Endothelial cell of umbilical vein (primary cell): Measurements from ENCODE around the gene RAPGEF4. TPM values are rescaled to one million over a fixed set of nuclear protein-coding genes. Genes with fewer than 3 reads are reported as not detected.

ENCODE experiments used
- BruUV-seq: library from RNA; stranded (reverse); fragments of 400-500 nt; replicated peaks from 2 replicates; lab custom pipeline; 2021; lab: Mats Ljungman, UMichigan
- CTCF ChIA-PET: fragments of 300-600, 350-600 bp; sonication (Branson Sonifier 250); formaldehyde crosslinking; loops from one replicate; lab custom pipeline; 2021; ENCODE audit warnings: antibody characterized with exemption, inconsistent platforms; lab: Charles Lee
- POLR2A ChIA-PET: fragments of 300-600, 350-600 bp; sonication (Branson Sonifier 250); formaldehyde crosslinking; loops from one replicate; lab custom pipeline; 2021; ENCODE audit warnings: antibody characterized with exemption, inconsistent platforms; lab: Charles Lee
- DNase-seq: peaks from one replicate; pipeline ENCODE4 v3.0.0-alpha.2; 2011; ENCODE audit warnings: low read depth, low spot score
- FAIRE-seq: peaks from 2 replicates; lab custom pipeline; 2011; peaks lifted over from hg19 to GRCh38; lab: Jason Lieb, UNC
- H2AFZ ChIP-seq: 2 replicates; pipeline ENCODE4 v1.6.0; 2012; ENCODE audit warnings: low read depth, low read length, control low read depth, inconsistent platforms
- H3K27ac ChIP-seq: 2 replicates; pipeline ENCODE4 v1.5.1; 2011; ENCODE audit warnings: low read depth, mild to moderate bottlenecking, control low read depth, low read length, moderate library complexity; ENCODE audit not compliant: insufficient read depth
- H3K27me3 ChIP-seq, 2 experiments: 2 replicates each; pipeline versions ENCODE4 v1.6.0 to v1.6.1; 2011; ENCODE audit warnings: low read length in 2 of 2, mixed read lengths in 1 of 2; ENCODE audit not compliant: control insufficient read depth in 2 of 2, insufficient read depth in 2 of 2
- H3K36me3 ChIP-seq, 2 experiments: 2 replicates in 1 of 2; 3 replicates in 1 of 2; pipeline ENCODE4 v1.5.1; 2011; ENCODE audit warnings: low read length in 2 of 2, mild to moderate bottlenecking in 1 of 2, moderate library complexity in 1 of 2; ENCODE audit not compliant: control insufficient read depth in 2 of 2, insufficient read depth in 2 of 2; ENCODE audit errors: extremely low read depth in 1 of 2
- H3K4me1 ChIP-seq: 3 replicates; pipeline ENCODE4 v1.5.1; 2011; ENCODE audit warnings: mild to moderate bottlenecking, low read length; ENCODE audit not compliant: control insufficient read depth, insufficient read depth; ENCODE audit errors: extremely low read depth
- H3K4me2 ChIP-seq: 2 replicates; pipeline ENCODE4 v1.6.1; 2011; ENCODE audit warnings: low read length, control low read depth, mixed read lengths; ENCODE audit not compliant: insufficient read depth
- H3K4me3 ChIP-seq, 3 experiments: fragments of 200-600 bp in 1 of 3; sonication (generic), shearing (Covaris generic) in 1 of 3; replicated peaks in 1 of 3; 2 replicates each; pipeline ENCODE4 v1.5.1; 2011 to 2016; ENCODE audit warnings: control low read depth in 3 of 3, low read length in 3 of 3, mild to moderate bottlenecking in 2 of 3, inconsistent platforms in 1 of 3, low read depth in 1 of 3, moderate library complexity in 1 of 3; ENCODE audit not compliant: insufficient read depth in 1 of 3
- H3K79me2 ChIP-seq: 2 replicates; pipeline ENCODE4 v1.6.0; 2012; ENCODE audit warnings: low read length, inconsistent platforms; ENCODE audit not compliant: control insufficient read depth, insufficient read depth
- H3K9ac ChIP-seq: replicated peaks from 2 replicates; pipeline ENCODE3; 2011; ENCODE audit warnings: low read length, control low read depth; ENCODE audit not compliant: insufficient read depth; ENCODE audit errors: extremely low read depth
- H3K9me1 ChIP-seq: replicated peaks from 3 replicates; pipeline ENCODE4 v1.6.0; 2011; ENCODE audit warnings: mild to moderate bottlenecking, low read length; ENCODE audit not compliant: control insufficient read depth, insufficient read depth; ENCODE audit errors: extremely low read depth
- H3K9me3 ChIP-seq: replicated peaks from 2 replicates; pipeline ENCODE4 v1.5.1; 2012; ENCODE audit warnings: low read length, inconsistent platforms; ENCODE audit not compliant: control insufficient read depth, insufficient read depth
- H4K20me1 ChIP-seq: replicated peaks from 2 replicates; pipeline ENCODE3; 2011; ENCODE audit warnings: mild to moderate bottlenecking, low read length; ENCODE audit not compliant: control insufficient read depth, insufficient read depth; ENCODE audit errors: extremely low read depth
- EZH2 ChIP-seq: IDR thresholded peaks from 2 replicates; pipeline ENCODE4 v1.6.1; 2012; ENCODE audit warnings: borderline replicate concordance, low read depth, mild to moderate bottlenecking, moderate library complexity, low read length, inconsistent platforms; ENCODE audit not compliant: severe bottlenecking
- FOS ChIP-seq: IDR thresholded peaks from 2 replicates; pipeline ENCODE4 v1.6.1; 2011; ENCODE audit warnings: mild to moderate bottlenecking, low read length, moderate library complexity, borderline replicate concordance; ENCODE audit not compliant: insufficient read depth
- GATA2 ChIP-seq: IDR thresholded peaks from 2 replicates; pipeline ENCODE4 v1.7.0; 2011; ENCODE audit warnings: low read depth, mild to moderate bottlenecking, moderate library complexity, mixed read lengths, low read length; ENCODE audit not compliant: insufficient read length, insufficient read depth
- JUN ChIP-seq: IDR thresholded peaks from 2 replicates; pipeline ENCODE4 v1.6.1; 2011; ENCODE audit warnings: borderline replicate concordance, low read depth; ENCODE audit not compliant: insufficient read length, insufficient read depth
- MAX ChIP-seq: IDR thresholded peaks from 2 replicates; pipeline ENCODE4 v1.6.1; 2011; ENCODE audit not compliant: insufficient read depth, insufficient read length
- MYC ChIP-seq: IDR thresholded peaks from one replicate; pipeline ENCODE4 v1.6.1; 2011; ENCODE audit warnings: mild to moderate bottlenecking, low read depth, low read length
- POLR2A ChIP-seq: IDR thresholded peaks from 2 replicates; pipeline ENCODE4 v1.6.1; 2012; ENCODE audit warnings: low read depth, mild to moderate bottlenecking, control low read depth, low read length
- POLR2AphosphoS5 ChIP-seq: IDR thresholded peaks from 2 replicates; pipeline ENCODE4 v1.6.1; 2012; ENCODE audit warnings: low read depth, mild to moderate bottlenecking, control low read depth, low read length, moderate library complexity; ENCODE audit not compliant: insufficient read depth
- dilution Hi-C: fragments of 300-500 bp; cut with MboI; formaldehyde crosslinking; loops from one replicate; pipeline ENCODE4 v1.15.0; 2019; ENCODE audit warnings: low sequenced_read_pairs; ENCODE audit not compliant: extremely low pct_ligation_motif_present
- intact Hi-C: fragments of 100-400 bp; cut with micrococcal nuclease; formaldehyde crosslinking; loops from one replicate; pipeline ENCODE4 v1.10.0; 2022
- polyA plus RNA-seq, 4 experiments: library from polyadenylated mRNA; depleted of rRNA in 3 of 4; stranded (reverse) in 3 of 4; unstranded in 1 of 4; fragments of >200 nt; gene quantifications; 2 replicates each; pipeline versions ENCODE4 v1.2.1 to v1.2.3, GENCODE V29; 2011 to 2012; ENCODE audit warnings: missing spikeins in 1 of 4
- total RNA-seq: library from RNA; stranded (reverse); gene quantifications from 2 replicates; pipeline ENCODE4 v1.2.3, GENCODE V29; 2021
- TF ChIP-seq, protein P1 (sequence below), 2 donors: IDR thresholded peaks; 1 replicate in 1 of 2; 2 replicates in 1 of 2; pipeline ENCODE4 v1.5.1; 2011; ENCODE audit warnings: low read length in 2 of 2, mild to moderate bottlenecking in 2 of 2, moderate library complexity in 2 of 2, control low read depth in 1 of 2, inconsistent platforms in 1 of 2, low read depth in 1 of 2; ENCODE audit not compliant: insufficient read depth in 1 of 2; ENCODE audit errors: extremely low read depth in 1 of 2

Gene RAPGEF4
- total and polyA plus RNA-seq, 2 donors (not counting 3 experiments of a cell fraction or from before 2014, with no cell fraction given) = 7.2 to 9.2 TPM

DNA sequence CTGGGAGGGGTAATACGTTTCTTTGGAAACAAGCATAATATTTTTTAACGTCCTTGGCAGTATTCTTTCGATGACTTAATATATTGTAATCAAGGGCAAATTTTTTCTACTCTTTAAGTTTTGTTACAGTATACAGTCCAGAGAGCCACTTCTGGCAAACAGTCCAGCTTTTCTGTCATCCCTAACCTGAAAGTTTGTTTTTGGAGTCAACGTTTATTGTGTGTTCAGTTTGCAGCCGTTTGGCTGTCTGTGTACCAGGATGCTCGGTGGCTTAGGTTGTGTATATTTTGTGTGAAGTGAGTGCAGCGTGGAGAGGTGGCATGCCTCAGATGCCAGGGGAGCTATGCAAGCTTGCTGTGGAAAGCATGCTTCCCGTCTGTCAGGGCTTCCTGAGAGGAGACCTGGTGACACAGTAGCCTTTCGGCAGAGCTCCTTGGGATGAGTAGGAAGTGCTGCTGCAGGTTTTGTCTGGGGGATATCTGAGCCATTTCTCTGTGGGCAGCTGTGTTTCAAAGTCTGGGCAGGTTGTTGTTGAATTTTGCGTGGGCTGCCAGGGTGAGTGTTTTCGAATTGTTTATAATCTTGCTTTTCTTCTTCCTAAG is 354.7 kb downstream of the RAPGEF4 start:
- intact Hi-C loops = no loop called here
- no TSS peak for BruUV-seq
- dilution Hi-C loops = no loop called here
- no peaks in the 10 kb centered on the region for H3K4me1 ChIP-seq
- peaks cover 0 to 3% of the 10 kb centered on the region in 2 experiments for H3K36me3 ChIP-seq
- H3K9me3 ChIP-seq = no peaks in the 10 kb centered on the region
- no peak overlapping the region for H3K4me2 ChIP-seq
- no peak overlapping the region for H3K9ac ChIP-seq
- no peak overlapping the region for H3K4me3 ChIP-seq
- no peak for FAIRE-seq
- H3K27me3 ChIP-seq = no peaks in the 10 kb centered on the region
- H3K9me1 ChIP-seq = no peaks in the 10 kb centered on the region
- H3K27ac ChIP-seq = no peak overlapping the region
- DNase-seq = no peak
- no peaks in the 10 kb centered on the region for H4K20me1 ChIP-seq
- POLR2A ChIA-PET = no interaction called here
- TF ChIP-seq POLR2A (no peak), FOS (no peak), EZH2 (no peak), MYC (no peak), GATA2 (no peak), POLR2AphosphoS5 (no peak), MAX (no peak), JUN (no peak)
- TF ChIP-seq, protein P1, sequence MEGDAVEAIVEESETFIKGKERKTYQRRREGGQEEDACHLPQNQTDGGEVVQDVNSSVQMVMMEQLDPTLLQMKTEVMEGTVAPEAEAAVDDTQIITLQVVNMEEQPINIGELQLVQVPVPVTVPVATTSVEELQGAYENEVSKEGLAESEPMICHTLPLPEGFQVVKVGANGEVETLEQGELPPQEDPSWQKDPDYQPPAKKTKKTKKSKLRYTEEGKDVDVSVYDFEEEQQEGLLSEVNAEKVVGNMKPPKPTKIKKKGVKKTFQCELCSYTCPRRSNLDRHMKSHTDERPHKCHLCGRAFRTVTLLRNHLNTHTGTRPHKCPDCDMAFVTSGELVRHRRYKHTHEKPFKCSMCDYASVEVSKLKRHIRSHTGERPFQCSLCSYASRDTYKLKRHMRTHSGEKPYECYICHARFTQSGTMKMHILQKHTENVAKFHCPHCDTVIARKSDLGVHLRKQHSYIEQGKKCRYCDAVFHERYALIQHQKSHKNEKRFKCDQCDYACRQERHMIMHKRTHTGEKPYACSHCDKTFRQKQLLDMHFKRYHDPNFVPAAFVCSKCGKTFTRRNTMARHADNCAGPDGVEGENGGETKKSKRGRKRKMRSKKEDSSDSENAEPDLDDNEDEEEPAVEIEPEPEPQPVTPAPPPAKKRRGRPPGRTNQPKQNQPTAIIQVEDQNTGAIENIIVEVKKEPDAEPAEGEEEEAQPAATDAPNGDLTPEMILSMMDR (IDR thresholded peaks at IDR 0.05; ENCODE audit: extremely low read depth in 1 of 2, insufficient read depth in 1 of 2, low read depth in 1 of 2, low read length in 2 of 2) = no peak
- H3K79me2 ChIP-seq = peaks cover 9% of the 10 kb centered on the region
- CTCF ChIA-PET = interaction anchor here (1.1 to 3.9 kb wide), 13 partner anchors 11 to 120 kb away, joined by 3 to 22 read pairs (median 5); no protein-coding TSS in a partner anchor
- no peak overlapping the region for H2AFZ ChIP-seq
